Measurements from ENCODE around the gene CCDC148. TPM values are rescaled to one million over a fixed set of nuclear protein-coding genes. Genes with fewer than 3 reads are reported as not detected.

Gene CCDC148
- total and polyA plus RNA-seq, 2 donors (not counting 3 experiments of a cell fraction or from before 2014, with no cell fraction given) = 0.04 to 0.69 TPM

- POLR2A ChIA-PET = no interaction called here
- CTCF ChIA-PET = interaction anchor here (1.0 kb wide), 1 partner anchor 49 kb away, joined by 3 read pairs; no protein-coding TSS in a partner anchor
- Histone ChIP-seq H3K4me1 (ENCODE audit: control insufficient read depth, extremely low read depth, insufficient read depth, low read length) (peaks cover 2% of the 10 kb centered on the region), H4K20me1 (replicated peaks; ENCODE audit: control insufficient read depth, extremely low read depth, insufficient read depth, low read length) (no peaks in the 10 kb centered on the region), H2AFZ (ENCODE audit: low read depth, low read length) (no peak overlapping the region), H3K9ac (replicated peaks; ENCODE audit: extremely low read depth, insufficient read depth, low read length) (no peak overlapping the region), H3K9me1 (replicated peaks; ENCODE audit: control insufficient read depth, extremely low read depth, insufficient read depth, low read length) (no peaks in the 10 kb centered on the region), H3K27me3 (ENCODE audit: control insufficient read depth in 2 of 2, insufficient read depth in 2 of 2, low read length in 2 of 2) (peaks cover 0 to 2% of the 10 kb centered on the region in 2 experiments), H3K9me3 (replicated peaks; ENCODE audit: control insufficient read depth, insufficient read depth, low read length) (no peaks in the 10 kb centered on the region), H3K4me2 (ENCODE audit: insufficient read depth, low read length) (no peak overlapping the region), H3K27ac (ENCODE audit: insufficient read depth, low read depth, low read length) (no peak overlapping the region), H3K36me3 (ENCODE audit: control insufficient read depth in 2 of 2, extremely low read depth in 1 of 2, insufficient read depth in 2 of 2, low read length in 2 of 2) (no peaks in the 10 kb centered on the region), H3K4me3 (replicated peaks in 1 of 3; ENCODE audit: insufficient read depth in 1 of 3, low read depth in 1 of 3, low read length in 3 of 3) (no peak overlapping the region), H3K79me2 (ENCODE audit: control insufficient read depth, insufficient read depth, low read length) (no peaks in the 10 kb centered on the region)
- no TSS peak for BruUV-seq (replicated peaks)
- FAIRE-seq (no peak), DNase-seq (ENCODE audit: low read depth, low spot score) (no peak)
- dilution Hi-C loops (cut with MboI; ENCODE audit: extremely low pct_ligation_motif_present, low sequenced_read_pairs) (no loop called here), intact Hi-C loops (cut with micrococcal nuclease) (no loop called here)
- TF ChIP-seq EZH2 (IDR thresholded peaks at IDR 0.05; ENCODE audit: borderline replicate concordance, low read depth, low read length, severe bottlenecking) (no peak), POLR2AphosphoS5 (IDR thresholded peaks at IDR 0.05; ENCODE audit: insufficient read depth, low read depth, low read length) (no peak), MAX (IDR thresholded peaks at IDR 0.05; ENCODE audit: insufficient read depth, insufficient read length) (no peak), CTCF (IDR thresholded peaks at IDR 0.05; ENCODE audit: extremely low read depth in 1 of 2, insufficient read depth in 1 of 2, low read depth in 1 of 2, low read length in 2 of 2) (no peak), MYC (IDR thresholded peaks at IDR 0.05; ENCODE audit: low read depth, low read length) (no peak), POLR2A (IDR thresholded peaks at IDR 0.05; ENCODE audit: low read depth, low read length) (no peak), GATA2 (IDR thresholded peaks at IDR 0.05; ENCODE audit: insufficient read depth, insufficient read length, low read depth, low read length) (no peak), FOS (IDR thresholded peaks at IDR 0.05; ENCODE audit: borderline replicate concordance, insufficient read depth, low read length) (no peak), JUN (IDR thresholded peaks at IDR 0.05; ENCODE audit: borderline replicate concordance, insufficient read depth, insufficient read length, low read depth) (no peak)
These were observed 61.4 kb downstream of the CCDC148 start for GRCh38 chr2:158395166-158395565.

Measured in endothelial cell of umbilical vein (primary cell).